ENCODE results near the gene MSLN. TPM values are rescaled to one million over a fixed set of nuclear protein-coding genes. Genes with fewer than 3 reads are reported as not detected.

Gene MSLN
- total and polyA plus RNA-seq, 2 of the 13 experiments (the other 11 are each of a cell fraction or from before 2014, with no cell fraction given) = 2.0 to 2.3 TPM

GRCh38 chr16:716200-716568 is 44.4 kb upstream of the MSLN start (continued):
- TF ChIP-seq PAXIP1 (CRISPR knock-in tag; conservative IDR thresholded peaks at IDR 0.05) (peak; percentile 48), AHR (CRISPR knock-in tag; IDR thresholded peaks at IDR 0.05) (no peak), GPBP1L1 (CRISPR knock-in tag; IDR thresholded peaks at IDR 0.05) (no peak), ZNF530 (CRISPR knock-in tag; IDR thresholded peaks at IDR 0.05; ENCODE audit: low read depth) (no peak), ZNF503 (CRISPR knock-in tag; IDR thresholded peaks at IDR 0.05) (no peak), TFAP4 (IDR thresholded peaks at IDR 0.05; ENCODE audit: borderline replicate concordance, low read depth) (peak; percentile 10; the same call in 1 of the 2 replicates), BRD4 (CRISPR knock-in tag; IDR thresholded peaks at IDR 0.05) (no peak), IRF1 (CRISPR knock-in tag; IDR thresholded peaks at IDR 0.05; ENCODE audit: low read depth) (no peak), ZBTB10 (CRISPR knock-in tag; IDR thresholded peaks at IDR 0.05; ENCODE audit: borderline replicate concordance) (no peak), ZNF143 (CRISPR knock-in tag; IDR thresholded peaks at IDR 0.05) (no peak), NR2C2 (CRISPR knock-in tag; IDR thresholded peaks at IDR 0.05; ENCODE audit: borderline replicate concordance) (peak; percentile 54), ZNF550 (CRISPR knock-in tag; IDR thresholded peaks at IDR 0.05; ENCODE audit: borderline replicate concordance) (no peak), ZNF354B (CRISPR knock-in tag; IDR thresholded peaks at IDR 0.05) (no peak), MEF2D (CRISPR knock-in tag; IDR thresholded peaks at IDR 0.05) (no peak), ZGPAT (CRISPR knock-in tag; IDR thresholded peaks at IDR 0.05) (0 out of 2 replicates have a peak, but pooled peaks have one; percentile 33), MAF1 (CRISPR knock-in tag; IDR thresholded peaks at IDR 0.05; ENCODE audit: borderline replicate concordance) (no peak), U2AF2 (IDR thresholded peaks at IDR 0.05; ENCODE audit: low read depth, low read length) (0 out of 2 replicates have a peak, but pooled peaks have one; percentile 83)

All from HepG2 (cell line).